ENCODE measurements around the gene MTHFD2L. TPM values are rescaled to one million over a fixed set of nuclear protein-coding genes. Genes with fewer than 3 reads are reported as not detected.

MTHFD2L gene
- total RNA-seq, 1 donor from 2014 or later = 14.6 TPM

- TF ChIP-seq, protein P1, sequence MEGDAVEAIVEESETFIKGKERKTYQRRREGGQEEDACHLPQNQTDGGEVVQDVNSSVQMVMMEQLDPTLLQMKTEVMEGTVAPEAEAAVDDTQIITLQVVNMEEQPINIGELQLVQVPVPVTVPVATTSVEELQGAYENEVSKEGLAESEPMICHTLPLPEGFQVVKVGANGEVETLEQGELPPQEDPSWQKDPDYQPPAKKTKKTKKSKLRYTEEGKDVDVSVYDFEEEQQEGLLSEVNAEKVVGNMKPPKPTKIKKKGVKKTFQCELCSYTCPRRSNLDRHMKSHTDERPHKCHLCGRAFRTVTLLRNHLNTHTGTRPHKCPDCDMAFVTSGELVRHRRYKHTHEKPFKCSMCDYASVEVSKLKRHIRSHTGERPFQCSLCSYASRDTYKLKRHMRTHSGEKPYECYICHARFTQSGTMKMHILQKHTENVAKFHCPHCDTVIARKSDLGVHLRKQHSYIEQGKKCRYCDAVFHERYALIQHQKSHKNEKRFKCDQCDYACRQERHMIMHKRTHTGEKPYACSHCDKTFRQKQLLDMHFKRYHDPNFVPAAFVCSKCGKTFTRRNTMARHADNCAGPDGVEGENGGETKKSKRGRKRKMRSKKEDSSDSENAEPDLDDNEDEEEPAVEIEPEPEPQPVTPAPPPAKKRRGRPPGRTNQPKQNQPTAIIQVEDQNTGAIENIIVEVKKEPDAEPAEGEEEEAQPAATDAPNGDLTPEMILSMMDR (conservative IDR thresholded peaks at IDR 0.05) = no peak
- Mint-ChIP-seq H3K9me3 (no peaks in the 10 kb centered on the region), H3K27me3 (no peaks in the 10 kb centered on the region), H3K36me3 (no peaks in the 10 kb centered on the region), H3K4me3 (peak overlapping the region; percentile 35), H3K4me1 (ENCODE audit: unreplicated experiment) (no peaks in the 10 kb centered on the region), H3K27ac (peak overlapping the region; percentile 70)
- no peak for DNase-seq (ENCODE audit: extremely low spot score, unreplicated experiment)
These were observed 135.6 kb downstream of the MTHFD2L start for GRCh38 chr4:74293558-74293957.

DNA sequence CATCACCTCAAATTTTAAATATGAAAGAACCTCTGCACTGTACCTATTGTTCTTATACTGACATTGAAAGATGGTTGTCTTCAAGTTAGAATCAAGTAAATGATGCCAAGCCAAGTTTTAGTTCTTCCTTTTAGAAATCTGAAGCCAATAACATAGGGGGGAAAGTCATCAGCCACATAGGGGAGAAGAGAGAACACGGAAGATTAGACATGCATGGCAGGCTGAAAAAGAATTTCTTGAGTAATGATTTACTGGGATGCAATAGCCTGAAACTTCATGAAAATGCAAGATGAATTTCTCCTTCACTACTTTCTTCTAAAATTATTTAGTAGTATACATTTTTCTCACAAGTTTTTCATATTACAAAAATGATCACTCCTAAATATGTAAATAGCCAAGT is 136.8 kb downstream of the MTHFD2L start:
- Mint-ChIP-seq H3K9me3 (no peaks in the 10 kb centered on the region), H3K36me3 (no peaks in the 10 kb centered on the region), H3K4me3 (no peak overlapping the region), H3K4me1 (ENCODE audit: unreplicated experiment) (no peaks in the 10 kb centered on the region), H3K27me3 (no peaks in the 10 kb centered on the region), H3K27ac (no peak overlapping the region)
- TF ChIP-seq, protein P1 (conservative IDR thresholded peaks at IDR 0.05) = no peak
- no peak for DNase-seq (ENCODE audit: extremely low spot score, unreplicated experiment)

DNA sequence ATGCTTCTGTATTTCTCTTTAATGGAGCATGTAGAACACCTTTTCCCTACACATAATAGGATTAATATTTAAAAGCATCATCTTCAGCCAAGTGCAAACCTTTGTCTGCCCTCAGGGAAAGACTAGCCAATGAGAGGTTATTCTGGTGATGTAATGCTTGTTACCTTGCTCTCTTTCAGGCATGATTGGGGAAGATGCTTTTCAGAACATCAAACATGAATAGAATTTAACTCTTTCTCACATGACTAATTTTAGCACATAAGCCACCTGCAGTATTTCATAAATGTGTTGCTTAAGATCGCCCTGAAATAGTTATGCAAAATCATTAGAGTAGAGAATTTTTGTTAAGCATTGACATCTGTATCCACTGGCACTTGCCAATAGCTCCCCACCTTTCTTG is 139.6 kb downstream of the MTHFD2L start:
- H3K4me1 Mint-ChIP-seq (ENCODE audit: unreplicated experiment) = no peaks in the 10 kb centered on the region
- H3K9me3 Mint-ChIP-seq = no peaks in the 10 kb centered on the region
- no peaks in the 10 kb centered on the region for H3K36me3 Mint-ChIP-seq
- H3K27me3 Mint-ChIP-seq = no peaks in the 10 kb centered on the region
- TF ChIP-seq, protein P1 (conservative IDR thresholded peaks at IDR 0.05) = no peak
- H3K27ac Mint-ChIP-seq = no peak overlapping the region
- no peak overlapping the region for H3K4me3 Mint-ChIP-seq
- no peak for DNase-seq (ENCODE audit: extremely low spot score, unreplicated experiment)

DNA sequence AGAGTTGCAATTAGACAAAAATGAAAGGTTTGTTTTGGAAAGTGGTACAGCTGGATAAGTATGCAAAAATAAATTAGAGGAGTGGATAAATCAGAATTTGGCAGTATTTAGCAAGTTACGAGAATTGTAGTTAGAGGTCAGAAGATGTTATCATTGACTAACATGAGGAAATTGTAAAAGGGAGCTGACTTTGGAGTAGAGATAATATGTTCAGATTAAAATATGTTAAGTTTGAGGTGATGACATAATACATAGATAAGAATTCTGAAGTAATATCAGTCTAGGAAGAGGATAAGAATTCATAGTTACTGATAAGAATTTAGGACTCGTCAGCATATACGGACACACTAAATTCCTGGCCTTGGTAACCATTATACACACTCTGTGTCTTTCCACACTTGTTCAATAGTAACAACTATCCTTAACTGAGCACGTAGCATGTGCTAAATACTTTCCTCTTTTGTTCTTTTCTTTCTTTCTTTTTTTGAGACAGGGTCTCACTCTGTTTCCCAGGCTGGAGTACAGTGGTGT is 146.2 kb downstream of the MTHFD2L start:
- Mint-ChIP-seq H3K4me1 (ENCODE audit: unreplicated experiment) (peaks cover 5% of the 10 kb centered on the region), H3K4me3 (no peak overlapping the region), H3K9me3 (no peaks in the 10 kb centered on the region), H3K27me3 (peaks cover 4% of the 10 kb centered on the region), H3K36me3 (no peaks in the 10 kb centered on the region), H3K27ac (no peak overlapping the region)
- TF ChIP-seq, protein P1 (conservative IDR thresholded peaks at IDR 0.05) = no peak
- DNase-seq (ENCODE audit: extremely low spot score, unreplicated experiment) = no peak

GRCh38 chr4:74305000-74305399 is 147.1 kb downstream of the MTHFD2L start:
- H3K36me3 Mint-ChIP-seq = no peaks in the 10 kb centered on the region
- peaks cover 4% of the 10 kb centered on the region for H3K27me3 Mint-ChIP-seq

More at GRCh38 chr4:74305000-74305399, 147.1 kb downstream of the MTHFD2L start:
- H3K9me3 Mint-ChIP-seq = no peaks in the 10 kb centered on the region
- no peak for DNase-seq (ENCODE audit: extremely low spot score, unreplicated experiment)
- H3K27ac Mint-ChIP-seq = no peak overlapping the region
- H3K4me3 Mint-ChIP-seq = no peak overlapping the region
- H3K4me1 Mint-ChIP-seq (ENCODE audit: unreplicated experiment) = peaks cover 5% of the 10 kb centered on the region
- TF ChIP-seq, protein P1 (conservative IDR thresholded peaks at IDR 0.05) = no peak

Measured in type B pancreatic cell (in vitro differentiated cells).